HepG2 (cell line): Measurements from ENCODE around the gene PPP4R4. TPM values are rescaled to one million over a fixed set of nuclear protein-coding genes. Genes with fewer than 3 reads are reported as not detected.
A peak's percentile ranks its signal among the peaks of the same experiment; 100 is the strongest.

Experiments
- CREB1 ChIP-seq, 2 experiments: fragments of 450-650 bp in 1 of 2; IDR thresholded peaks; 2 replicates each; pipeline ENCODE4 v1.6.1; 2016 to 2017; ENCODE audit warnings: control low read depth in 1 of 2, mild to moderate bottlenecking in 1 of 2, missing compliant biosample characterization in 1 of 2, missing genetic modification characterization in 1 of 2
- GTF2F1 ChIP-seq: fragments of 150-350 bp; IDR thresholded peaks from 2 replicates; pipeline ENCODE4 v1.6.1; 2014; ENCODE audit warnings: low read length
- HNRNPLL ChIP-seq: fragments of 200-400 bp; formaldehyde crosslinking; IDR thresholded peaks from 2 replicates; pipeline ENCODE4 v1.6.1; 2017; ENCODE audit warnings: mild to moderate bottlenecking, low read depth, low read length; ENCODE audit not compliant: poor library complexity, severe bottlenecking
- MAFG ChIP-seq: sonication (generic); formaldehyde crosslinking; IDR thresholded peaks from 2 replicates; pipeline ENCODE4 v1.5.1; 2020; ENCODE audit warnings: mild to moderate bottlenecking, missing genetic modification reagents
- PHF21A ChIP-seq: sonication (generic); formaldehyde crosslinking; IDR thresholded peaks from 2 replicates; pipeline ENCODE4 v1.5.0; 2020; ENCODE audit warnings: mild to moderate bottlenecking, missing genetic modification reagents
- RXRA ChIP-seq: sonication (generic); formaldehyde crosslinking; IDR thresholded peaks from 2 replicates; pipeline ENCODE4 v1.5.1; 2020; ENCODE audit warnings: missing genetic modification reagents
- SCMH1 ChIP-seq: sonication (generic); formaldehyde crosslinking; IDR thresholded peaks from 2 replicates; pipeline ENCODE4 v1.9.0; 2021; ENCODE audit warnings: missing genetic modification reagents, mild to moderate bottlenecking, borderline replicate concordance
- SIX1 ChIP-seq: sonication (generic); formaldehyde crosslinking; IDR thresholded peaks from 2 replicates; pipeline ENCODE4 v1.4.0; 2020; ENCODE audit warnings: missing genetic modification reagents, borderline replicate concordance
- SNAPC4 ChIP-seq: sonication (generic); formaldehyde crosslinking; IDR thresholded peaks from 2 replicates; pipeline ENCODE4 v1.4.0; 2020; ENCODE audit warnings: mild to moderate bottlenecking, missing genetic modification reagents
- TGIF2 ChIP-seq: IDR thresholded peaks from 2 replicates; pipeline ENCODE4 v1.6.1; 2016; ENCODE audit warnings: control low read depth, missing compliant biosample characterization
- ZNF280D ChIP-seq: sonication (generic); formaldehyde crosslinking; IDR thresholded peaks from 2 replicates; pipeline ENCODE4 v1.5.1; 2020; ENCODE audit warnings: mild to moderate bottlenecking, missing genetic modification reagents
- ZNF430 ChIP-seq: sonication (generic); formaldehyde crosslinking; IDR thresholded peaks from 2 replicates; pipeline ENCODE4 v1.9.0; 2021; ENCODE audit warnings: mild to moderate bottlenecking, missing genetic modification reagents
- ZNF674 ChIP-seq: sonication (generic); formaldehyde crosslinking; IDR thresholded peaks from 2 replicates; pipeline ENCODE4 v1.5.0; 2020; ENCODE audit warnings: low read depth, mild to moderate bottlenecking, missing genetic modification reagents
- ZSCAN12 ChIP-seq: sonication (generic); formaldehyde crosslinking; IDR thresholded peaks from 2 replicates; pipeline ENCODE4 v1.9.0; 2021; ENCODE audit warnings: mild to moderate bottlenecking, missing genetic modification reagents
- polyA plus RNA-seq, 8 experiments: library from polyadenylated mRNA; depleted of rRNA in 3 of 8; stranded (reverse) in 7 of 8; unstranded in 1 of 8; fragments of >200 nt; fragmentation: Illumina TruSeq in 4 of 8; extraction: Trizol in 4 of 8; gene quantifications; 2 replicates each; pipeline versions ENCODE4 v1.2.1 to v1.2.3, GENCODE V29; 2011 to 2016; ENCODE audit warnings: low read depth in 4 of 8, missing spikeins in 1 of 8, mixed read lengths in 1 of 8; ENCODE audit not compliant: insufficient read depth in 1 of 8
- total RNA-seq, 5 experiments: library from RNA; depleted of rRNA; stranded (reverse); fragments of >200 nt; fragmentation: Illumina TruSeq; extraction: Trizol; gene quantifications; 2 replicates each; pipeline ENCODE4 v1.2.3, GENCODE V29; 2016; ENCODE audit warnings: low read depth in 1 of 5
- TF ChIP-seq, protein P1 (sequence below): sonication (generic); formaldehyde crosslinking; IDR thresholded peaks from 2 replicates; pipeline ENCODE4 v1.9.0; 2021; ENCODE audit warnings: missing genetic modification reagents, mild to moderate bottlenecking, borderline replicate concordance
- TF ChIP-seq, protein P2 (sequence below): sonication (generic); formaldehyde crosslinking; conservative IDR thresholded peaks from 2 replicates; pipeline ENCODE4 v1.8.0; 2022; ENCODE audit warnings: missing genetic modification reagents

The PPP4R4 gene
- total and polyA plus RNA-seq, 2 of the 13 experiments (the other 11 are each of a cell fraction or from before 2014, with no cell fraction given) = 9.5 to 19.8 TPM

DNA sequence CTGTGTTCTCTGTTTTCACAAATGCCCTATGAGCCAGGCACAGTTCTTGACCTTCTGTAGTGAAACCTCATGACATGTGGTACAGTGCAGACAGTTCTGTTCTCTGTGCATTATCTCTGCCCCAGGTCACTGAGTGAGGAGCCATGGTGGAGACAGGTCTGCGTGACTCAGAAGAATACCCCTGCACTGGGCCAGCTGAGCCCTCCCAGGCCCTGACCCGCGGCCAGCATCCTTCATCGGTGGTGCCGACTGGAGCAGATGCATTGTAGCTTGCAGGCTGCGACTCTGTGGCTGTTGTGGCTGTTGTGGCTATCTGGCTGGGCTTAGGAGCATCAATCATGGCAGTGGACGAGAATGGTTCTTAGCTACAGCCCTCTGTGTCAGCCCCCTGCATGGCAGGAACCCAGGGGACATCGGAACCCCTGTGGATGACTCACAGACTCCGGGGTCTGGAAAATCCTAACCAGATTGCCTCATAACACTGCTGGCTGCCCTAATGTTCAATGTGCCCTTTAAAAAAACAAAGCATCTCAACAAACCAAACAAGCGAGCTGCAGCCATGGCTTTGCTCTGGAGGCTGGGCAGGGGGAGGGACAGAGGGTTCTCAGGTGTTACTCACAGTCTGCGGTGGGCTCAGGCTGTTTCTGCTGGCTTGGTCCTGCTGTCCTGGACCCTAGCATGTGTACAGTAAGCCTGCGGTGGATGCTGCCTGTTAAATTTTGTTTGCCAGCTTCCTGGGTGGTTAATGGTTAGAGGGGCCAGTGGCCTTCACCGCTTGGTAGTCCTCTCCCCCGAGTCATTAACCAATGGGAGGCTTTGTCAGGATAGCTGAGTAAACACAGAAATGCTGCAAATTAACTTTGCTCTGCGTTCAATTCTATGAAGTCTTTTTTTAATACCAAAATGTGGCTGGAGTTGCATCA lies 148.8 kb downstream of the PPP4R4 start, which contains the start of gene SERPINA6 (continued):
- TF ChIP-seq SCMH1 (CRISPR knock-in tag) = no peak
- TF ChIP-seq MAFG (CRISPR knock-in tag) = no peak
- TF ChIP-seq SIX1 (CRISPR knock-in tag) = peak; percentile 13
- TF ChIP-seq CREB1 (IDR thresholded peaks at IDR 0.05) = no peak
- no peak for TF ChIP-seq CREB1 (CRISPR knock-in tag; IDR thresholded peaks at IDR 0.05)
- peak; percentile 27; the same call in 1 of the 2 replicates for TF ChIP-seq TGIF2 (CRISPR knock-in tag)
- TF ChIP-seq ZNF430 (CRISPR knock-in tag) = no peak
- TF ChIP-seq, protein P1, sequence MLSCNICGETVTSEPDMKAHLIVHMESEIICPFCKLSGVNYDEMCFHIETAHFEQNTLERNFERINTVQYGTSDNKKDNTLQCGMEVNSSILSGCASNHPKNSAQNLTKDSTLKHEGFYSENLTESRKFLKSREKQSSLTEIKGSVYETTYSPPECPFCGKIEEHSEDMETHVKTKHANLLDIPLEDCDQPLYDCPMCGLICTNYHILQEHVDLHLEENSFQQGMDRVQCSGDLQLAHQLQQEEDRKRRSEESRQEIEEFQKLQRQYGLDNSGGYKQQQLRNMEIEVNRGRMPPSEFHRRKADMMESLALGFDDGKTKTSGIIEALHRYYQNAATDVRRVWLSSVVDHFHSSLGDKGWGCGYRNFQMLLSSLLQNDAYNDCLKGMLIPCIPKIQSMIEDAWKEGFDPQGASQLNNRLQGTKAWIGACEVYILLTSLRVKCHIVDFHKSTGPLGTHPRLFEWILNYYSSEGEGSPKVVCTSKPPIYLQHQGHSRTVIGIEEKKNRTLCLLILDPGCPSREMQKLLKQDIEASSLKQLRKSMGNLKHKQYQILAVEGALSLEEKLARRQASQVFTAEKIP (CRISPR knock-in tag) = no peak
- TF ChIP-seq HNRNPLL = no peak
- peak; percentile 73; the same call in 1 of the 2 replicates for TF ChIP-seq RXRA (CRISPR knock-in tag)
- no peak for TF ChIP-seq ZSCAN12 (CRISPR knock-in tag)
- TF ChIP-seq, protein P2, sequence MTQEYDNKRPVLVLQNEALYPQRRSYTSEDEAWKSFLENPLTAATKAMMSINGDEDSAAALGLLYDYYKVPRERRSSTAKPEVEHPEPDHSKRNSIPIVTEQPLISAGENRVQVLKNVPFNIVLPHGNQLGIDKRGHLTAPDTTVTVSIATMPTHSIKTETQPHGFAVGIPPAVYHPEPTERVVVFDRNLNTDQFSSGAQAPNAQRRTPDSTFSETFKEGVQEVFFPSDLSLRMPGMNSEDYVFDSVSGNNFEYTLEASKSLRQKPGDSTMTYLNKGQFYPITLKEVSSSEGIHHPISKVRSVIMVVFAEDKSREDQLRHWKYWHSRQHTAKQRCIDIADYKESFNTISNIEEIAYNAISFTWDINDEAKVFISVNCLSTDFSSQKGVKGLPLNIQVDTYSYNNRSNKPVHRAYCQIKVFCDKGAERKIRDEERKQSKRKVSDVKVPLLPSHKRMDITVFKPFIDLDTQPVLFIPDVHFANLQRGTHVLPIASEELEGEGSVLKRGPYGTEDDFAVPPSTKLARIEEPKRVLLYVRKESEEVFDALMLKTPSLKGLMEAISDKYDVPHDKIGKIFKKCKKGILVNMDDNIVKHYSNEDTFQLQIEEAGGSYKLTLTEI (CRISPR knock-in tag) = no peak
- TF ChIP-seq PHF21A (CRISPR knock-in tag) = peak; percentile 74; the same call in 1 of the 2 replicates
- TF ChIP-seq ZNF674 (CRISPR knock-in tag) = no peak
- no peak for TF ChIP-seq SNAPC4
- TF ChIP-seq ZNF280D (CRISPR knock-in tag) = peak; percentile 81
- no peak for TF ChIP-seq GTF2F1
